Uterus (tissue), 2 donors: ENCODE data around the gene NCLN.

ENCODE experiments used
- CTCF ChIP-seq, 4 experiments: fragments of 200-600 bp in 2 of 4; fragments of 450-650 bp in 2 of 4; sonication (generic) in 2 of 4; IDR thresholded peaks; one replicate each; pipeline ENCODE4 v1.5.1; 2016 to 2019; ENCODE audit warnings: antibody characterized with exemption in 4 of 4, mild to moderate bottlenecking in 2 of 4, moderate library complexity in 1 of 4
- POLR2A ChIP-seq, 2 donors: fragments of 450-650 bp; IDR thresholded peaks; one replicate each; pipeline ENCODE4 v1.6.1; 2016; ENCODE audit warnings: antibody characterized with exemption in 2 of 2, mild to moderate bottlenecking in 1 of 2, moderate library complexity in 1 of 2

- no peak for TF ChIP-seq CTCF (IDR thresholded peaks at IDR 0.05)
- no peak for TF ChIP-seq POLR2A (IDR thresholded peaks at IDR 0.05)
Observed at GRCh38 chr19:3157096-3157845, 28.5 kb upstream of the NCLN start.
